GM23338 (cell line): ENCODE measurements around the gene CCDC12. TPM values are rescaled to one million over a fixed set of nuclear protein-coding genes. Genes with fewer than 3 reads are reported as not detected.

Experiments used
- ATAC-seq: fragments of 200-7000 bp; cut with Tn5 transposase; 3 replicates; pipeline ENCODE4 v1.9.1; 2020
- DNase-seq: peaks from one replicate; pipeline ENCODE4 v3.0.0-alpha.2; 2015; ENCODE audit warnings: low spot score
- H2AFZ ChIP-seq: fragments of 200-600 bp; sonication (generic); 2 replicates; pipeline ENCODE4 v1.8.0; 2016; ENCODE audit warnings: antibody characterized with exemption, mild to moderate bottlenecking, moderate library complexity
- H3F3A ChIP-seq: fragments of 200-600 bp; sonication (generic); replicated peaks from 2 replicates; pipeline ENCODE4 v1.8.0; 2017; ENCODE audit warnings: antibody characterized with exemption, mixed run types, low read depth
- H3K27ac ChIP-seq: fragments of 200-600 bp; sonication (generic); 2 replicates; pipeline ENCODE4 v1.6.1; 2016; ENCODE audit warnings: low read depth
- H3K27me3 ChIP-seq: fragments of 200-600 bp; sonication (generic); 2 replicates; pipeline ENCODE4 v1.8.0; 2016; ENCODE audit warnings: mild to moderate bottlenecking, mixed run types, moderate library complexity; ENCODE audit not compliant: insufficient read depth
- H3K36me3 ChIP-seq: fragments of 200-600 bp; sonication (generic); 2 replicates; pipeline ENCODE4 v1.8.0; 2016; ENCODE audit warnings: mild to moderate bottlenecking; ENCODE audit not compliant: insufficient read depth
- H3K4me1 ChIP-seq: fragments of 200-600 bp; sonication (generic); 2 replicates; pipeline ENCODE4 v1.8.0; 2016; ENCODE audit warnings: mild to moderate bottlenecking, moderate library complexity; ENCODE audit not compliant: insufficient read depth
- H3K4me2 ChIP-seq: fragments of 200-600 bp; sonication (generic); 2 replicates; pipeline ENCODE4 v1.7.1; 2017; ENCODE audit warnings: mixed run types
- H3K4me3 ChIP-seq: fragments of 200-600 bp; sonication (generic); 2 replicates; pipeline ENCODE4 v1.6.1; 2016; ENCODE audit warnings: mixed run types
- H3K79me2 ChIP-seq: fragments of 200-600 bp; sonication (generic); replicated peaks from 2 replicates; pipeline ENCODE4 v1.8.0; 2017; ENCODE audit warnings: mild to moderate bottlenecking; ENCODE audit not compliant: insufficient read depth
- H3K9me2 ChIP-seq: fragments of 200-600 bp; sonication (generic); 2 replicates; pipeline ENCODE4 v1.8.0; 2017; ENCODE audit not compliant: insufficient read depth
- H4K20me1 ChIP-seq: fragments of 200-600 bp; sonication (generic); replicated peaks from 2 replicates; pipeline ENCODE4 v1.8.0; 2017; ENCODE audit warnings: mild to moderate bottlenecking; ENCODE audit not compliant: insufficient read depth
- H3K27ac Mint-ChIP-seq: 2 replicates; pipeline ENCODE4 v1.8.0; 2020; ENCODE audit warnings: inconsistent platforms, mild to moderate bottlenecking, moderate library complexity, mixed read lengths
- H3K27me3 Mint-ChIP-seq: 3 replicates; pipeline ENCODE4 v1.8.0; 2022; ENCODE audit warnings: low read depth, mild to moderate bottlenecking, moderate library complexity, mixed read lengths, inconsistent platforms; ENCODE audit not compliant: insufficient read depth, poor library complexity
- H3K36me3 Mint-ChIP-seq: 3 replicates; pipeline ENCODE4 v1.8.0; 2021; ENCODE audit warnings: low read depth, mild to moderate bottlenecking, inconsistent platforms, moderate library complexity, mixed read lengths
- H3K4me1 Mint-ChIP-seq: 3 replicates; pipeline ENCODE4 v1.8.0; 2020; ENCODE audit warnings: mild to moderate bottlenecking, inconsistent platforms, mixed read lengths
- H3K4me3 Mint-ChIP-seq: 3 replicates; pipeline ENCODE4 v1.8.0; 2021; ENCODE audit warnings: moderate library complexity, mild to moderate bottlenecking, inconsistent platforms, mixed read lengths
- H3K9me3 Mint-ChIP-seq: 3 replicates; pipeline ENCODE4 v1.8.0; 2020; ENCODE audit warnings: moderate library complexity, mild to moderate bottlenecking, inconsistent platforms, mixed read lengths
- CREB1 ChIP-seq: fragments of 250-450 bp; sonication (Bioruptor Pico); IDR thresholded peaks from 2 replicates; pipeline ENCODE4 v1.5.0; 2020; ENCODE audit warnings: low read depth, mild to moderate bottlenecking, moderate library complexity
- CTCF ChIP-seq, 2 experiments: fragments of 200-600 bp in 1 of 2; sonication (generic) in 1 of 2; conservative IDR thresholded peaks; 2 replicates each; pipeline versions ENCODE4 v1.5.1 to v1.6.1; 2016 to 2017; ENCODE audit warnings: antibody characterized with exemption in 2 of 2, low read depth in 2 of 2, mild to moderate bottlenecking in 2 of 2, moderate library complexity in 1 of 2
- EZH2 ChIP-seq: fragments of 200-600 bp; sonication (generic); IDR thresholded peaks from one replicate; pipeline ENCODE4 v1.8.0; 2017; ENCODE audit warnings: antibody characterized with exemption, mild to moderate bottlenecking, low read depth; ENCODE audit not compliant: unreplicated experiment
- EZH2phosphoT487 ChIP-seq: fragments of 200-600 bp; sonication (generic); IDR thresholded peaks from one replicate; pipeline ENCODE4 v1.8.1; 2018; ENCODE audit warnings: antibody characterized with exemption; ENCODE audit not compliant: unreplicated experiment
- JUNB ChIP-seq: IDR thresholded peaks from one replicate; pipeline ENCODE4 v1.6.1; 2016; ENCODE audit warnings: antibody characterized with exemption; ENCODE audit not compliant: unreplicated experiment
- NANOG ChIP-seq: IDR thresholded peaks from 2 replicates; pipeline ENCODE4 v1.6.1; 2016; ENCODE audit warnings: antibody characterized with exemption, borderline replicate concordance
- STAT1 ChIP-seq: IDR thresholded peaks from one replicate; pipeline ENCODE4 v1.6.1; 2016; ENCODE audit warnings: antibody characterized with exemption; ENCODE audit not compliant: unreplicated experiment
- ZNF114 ChIP-seq: fragments of 250-450 bp; sonication (Bioruptor Pico); IDR thresholded peaks from 2 replicates; pipeline ENCODE4 v1.5.0; 2020; ENCODE audit warnings: mild to moderate bottlenecking, moderate library complexity
- ZNF331 ChIP-seq: fragments of 250-450 bp; sonication (Bioruptor Pico); IDR thresholded peaks from 2 replicates; pipeline ENCODE4 v1.5.0; 2020; ENCODE audit warnings: low read depth, mild to moderate bottlenecking, moderate library complexity
- polyA plus RNA-seq: library from polyadenylated mRNA; unstranded; fragments of >200 nt; fragmentation: Nextera tagmentation; extraction: Ambion mirVana; gene quantifications from 2 replicates; pipeline ENCODE4 v1.2.1, GENCODE V29; 2016
- total RNA-seq: library from RNA; depleted of rRNA; stranded (reverse); fragments of >200 nt; shearing (Covaris generic); gene quantifications from 2 replicates; pipeline ENCODE4 v1.2.3, GENCODE V29; 2014
- TF ChIP-seq, protein P1 (sequence below): IDR thresholded peaks from 2 replicates; pipeline ENCODE4 v1.6.1; 2016; ENCODE audit warnings: antibody characterized with exemption
- TF ChIP-seq, protein P2 (sequence below): IDR thresholded peaks from one replicate; pipeline ENCODE4 v1.6.1; 2018; ENCODE audit warnings: antibody characterized with exemption; ENCODE audit not compliant: unreplicated experiment

The CCDC12 gene
- total and polyA plus RNA-seq, 2 experiments from 2014 or later: 42.9 to 133 TPM

DNA sequence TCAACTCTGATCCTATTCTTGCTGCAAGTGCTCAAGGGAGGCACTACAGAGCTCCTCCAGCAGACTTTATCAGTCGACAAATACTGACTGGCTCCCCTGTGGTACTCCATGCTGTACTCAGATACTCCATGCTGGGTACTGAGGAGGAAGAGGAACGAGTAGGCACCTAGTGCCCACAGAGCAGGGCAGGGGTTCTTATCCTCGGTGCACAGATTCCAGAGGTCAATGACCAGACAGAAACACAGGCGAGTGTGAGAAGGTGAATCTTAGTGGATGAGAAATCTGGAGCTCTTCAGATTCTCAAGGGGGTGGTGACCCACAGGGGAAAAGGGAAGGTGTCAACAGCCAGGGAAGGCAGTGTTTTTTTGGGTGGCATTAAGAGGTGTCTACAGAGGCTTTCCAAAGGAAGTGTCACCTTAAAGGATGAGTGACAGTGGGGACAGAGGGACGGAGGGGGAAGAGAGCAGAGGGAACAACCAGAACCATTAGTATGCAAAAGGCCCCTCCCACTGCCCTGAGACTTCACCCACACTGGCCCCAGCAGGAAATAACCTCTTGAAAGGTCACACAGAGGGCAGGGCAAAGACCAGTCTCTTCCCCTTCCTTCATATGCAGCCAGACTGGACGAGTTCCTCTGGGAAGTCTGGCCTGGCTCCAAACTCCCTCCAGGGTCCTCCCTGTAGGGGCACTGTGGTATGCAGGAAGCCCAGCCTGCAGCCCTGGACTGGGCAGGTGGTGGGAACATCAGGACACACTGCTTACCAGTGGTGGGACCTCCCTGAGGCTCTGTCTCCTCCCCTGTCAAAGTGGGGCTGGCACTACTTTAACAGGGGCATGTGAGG is 27.5 kb downstream of the CCDC12 start:
- Histone ChIP-seq H3K27ac (no peak overlapping the region), H3K79me2 (peaks cover 98% of the 10 kb centered on the region), H3K27me3 (no peaks in the 10 kb centered on the region), H4K20me1 (peaks cover 78% of the 10 kb centered on the region), H3K4me3 (no peak overlapping the region), H3F3A (no peaks in the 10 kb centered on the region), H3K9me2 (no peaks in the 10 kb centered on the region), H3K4me2 (0 out of 2 replicates have a peak overlapping the region, but pooled peaks have one; percentile 20), H3K4me1 (peaks cover 16% of the 10 kb centered on the region), H3K36me3 (no peaks in the 10 kb centered on the region), H2AFZ (no peak overlapping the region)
- ATAC-seq (peak; percentile 52), DNase-seq (peak; percentile 41)
- TF ChIP-seq EZH2: no peak
- no peak overlapping the region; the same call in 2 of the 3 replicates for H3K4me3 Mint-ChIP-seq
- peaks cover 7% of the 10 kb centered on the region for H3K27me3 Mint-ChIP-seq
- peaks cover 61% of the 10 kb centered on the region for H3K4me1 Mint-ChIP-seq
- no peaks in the 10 kb centered on the region; the same call in 2 of the 3 replicates for H3K9me3 Mint-ChIP-seq
- no peak overlapping the region for H3K27ac Mint-ChIP-seq
- peaks cover 18% of the 10 kb centered on the region for H3K36me3 Mint-ChIP-seq

GRCh38 chr3:46947981-46948791 is 28.4 kb downstream of the CCDC12 start:
- Histone ChIP-seq H3K27me3 (no peaks in the 10 kb centered on the region), H3K4me2 (no peak overlapping the region), H3F3A (no peaks in the 10 kb centered on the region), H4K20me1 (peaks cover 69% of the 10 kb centered on the region), H2AFZ (no peak overlapping the region), H3K9me2 (no peaks in the 10 kb centered on the region), H3K36me3 (no peaks in the 10 kb centered on the region), H3K4me3 (no peak overlapping the region), H3K4me1 (peaks cover 25% of the 10 kb centered on the region), H3K27ac (no peak overlapping the region), H3K79me2 (peaks cover 98% of the 10 kb centered on the region)
- no peak overlapping the region; the same call in 2 of the 3 replicates for H3K4me3 Mint-ChIP-seq
- ATAC-seq: no peak
- peaks cover 7% of the 10 kb centered on the region for H3K27me3 Mint-ChIP-seq
- no peak for DNase-seq
- no peak overlapping the region for H3K27ac Mint-ChIP-seq
- TF ChIP-seq CTCF (conservative IDR thresholded peaks at IDR 0.05; ENCODE audit: low read depth in 2 of 2) (no peak), ZNF331 (CRISPR knock-in tag) (no peak), EZH2 (no peak), JUNB (no peak), STAT1 (no peak), CREB1 (CRISPR knock-in tag) (no peak), NANOG (no peak), EZH2phosphoT487 (no peak), ZNF114 (CRISPR knock-in tag) (no peak)
- TF ChIP-seq, protein P1, sequence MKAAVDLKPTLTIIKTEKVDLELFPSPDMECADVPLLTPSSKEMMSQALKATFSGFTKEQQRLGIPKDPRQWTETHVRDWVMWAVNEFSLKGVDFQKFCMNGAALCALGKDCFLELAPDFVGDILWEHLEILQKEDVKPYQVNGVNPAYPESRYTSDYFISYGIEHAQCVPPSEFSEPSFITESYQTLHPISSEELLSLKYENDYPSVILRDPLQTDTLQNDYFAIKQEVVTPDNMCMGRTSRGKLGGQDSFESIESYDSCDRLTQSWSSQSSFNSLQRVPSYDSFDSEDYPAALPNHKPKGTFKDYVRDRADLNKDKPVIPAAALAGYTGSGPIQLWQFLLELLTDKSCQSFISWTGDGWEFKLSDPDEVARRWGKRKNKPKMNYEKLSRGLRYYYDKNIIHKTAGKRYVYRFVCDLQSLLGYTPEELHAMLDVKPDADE: no peak
- TF ChIP-seq, protein P2, sequence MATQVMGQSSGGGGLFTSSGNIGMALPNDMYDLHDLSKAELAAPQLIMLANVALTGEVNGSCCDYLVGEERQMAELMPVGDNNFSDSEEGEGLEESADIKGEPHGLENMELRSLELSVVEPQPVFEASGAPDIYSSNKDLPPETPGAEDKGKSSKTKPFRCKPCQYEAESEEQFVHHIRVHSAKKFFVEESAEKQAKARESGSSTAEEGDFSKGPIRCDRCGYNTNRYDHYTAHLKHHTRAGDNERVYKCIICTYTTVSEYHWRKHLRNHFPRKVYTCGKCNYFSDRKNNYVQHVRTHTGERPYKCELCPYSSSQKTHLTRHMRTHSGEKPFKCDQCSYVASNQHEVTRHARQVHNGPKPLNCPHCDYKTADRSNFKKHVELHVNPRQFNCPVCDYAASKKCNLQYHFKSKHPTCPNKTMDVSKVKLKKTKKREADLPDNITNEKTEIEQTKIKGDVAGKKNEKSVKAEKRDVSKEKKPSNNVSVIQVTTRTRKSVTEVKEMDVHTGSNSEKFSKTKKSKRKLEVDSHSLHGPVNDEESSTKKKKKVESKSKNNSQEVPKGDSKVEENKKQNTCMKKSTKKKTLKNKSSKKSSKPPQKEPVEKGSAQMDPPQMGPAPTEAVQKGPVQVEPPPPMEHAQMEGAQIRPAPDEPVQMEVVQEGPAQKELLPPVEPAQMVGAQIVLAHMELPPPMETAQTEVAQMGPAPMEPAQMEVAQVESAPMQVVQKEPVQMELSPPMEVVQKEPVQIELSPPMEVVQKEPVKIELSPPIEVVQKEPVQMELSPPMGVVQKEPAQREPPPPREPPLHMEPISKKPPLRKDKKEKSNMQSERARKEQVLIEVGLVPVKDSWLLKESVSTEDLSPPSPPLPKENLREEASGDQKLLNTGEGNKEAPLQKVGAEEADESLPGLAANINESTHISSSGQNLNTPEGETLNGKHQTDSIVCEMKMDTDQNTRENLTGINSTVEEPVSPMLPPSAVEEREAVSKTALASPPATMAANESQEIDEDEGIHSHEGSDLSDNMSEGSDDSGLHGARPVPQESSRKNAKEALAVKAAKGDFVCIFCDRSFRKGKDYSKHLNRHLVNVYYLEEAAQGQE: no peak
- peaks cover 61% of the 10 kb centered on the region for H3K4me1 Mint-ChIP-seq
- H3K9me3 Mint-ChIP-seq: no peaks in the 10 kb centered on the region; the same call in 2 of the 3 replicates
- H3K36me3 Mint-ChIP-seq: peaks cover 18% of the 10 kb centered on the region
